Measurements from ENCODE around the gene RABGAP1L. TPM values are rescaled to one million over a fixed set of nuclear protein-coding genes. Genes with fewer than 3 reads are reported as not detected.

RABGAP1L gene
- total and polyA plus RNA-seq, 10 of the 15 experiments (the other 5 are each of a cell fraction or from before 2014, with no cell fraction given), result 5.8 to 194 (median 113) TPM

DNA sequence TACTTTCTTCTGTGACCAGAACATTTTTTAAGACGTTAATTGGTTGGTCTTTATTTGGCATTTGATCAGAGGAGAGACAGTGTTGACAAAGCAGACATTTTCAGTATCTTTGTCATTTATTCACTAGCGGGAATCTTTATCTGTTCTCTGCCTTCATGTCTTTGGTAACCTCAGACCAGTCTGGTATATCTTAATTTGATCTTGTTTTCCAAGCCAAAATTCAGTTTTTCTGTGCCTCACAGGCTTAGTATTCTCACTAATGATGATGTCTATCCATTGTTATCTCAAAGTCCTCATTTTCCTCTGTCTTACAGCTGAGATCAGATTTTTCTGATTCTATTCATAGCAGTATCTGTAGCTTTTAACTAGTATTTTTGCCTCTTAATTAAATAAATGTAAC is 447.2 kb downstream of the RABGAP1L start:
- CTCF ChIA-PET, result interaction anchor here (0.6 kb wide), 1 partner anchor 12 kb away, joined by 3 read pairs; no protein-coding TSS in a partner anchor
- intact Hi-C loops (cut with micrococcal nuclease; ENCODE audit: unreplicated experiment) (no loop called here), in situ Hi-C loops (cut with MboI) (no loop called here)
- ATAC-seq (no peak), DNase-seq (ENCODE audit: low read depth, low spot score) (no peak), FAIRE-seq (no peak)
- POLR2A ChIA-PET, result no interaction called here
- H3K9ac ChIP-seq (ENCODE audit: control insufficient read depth, insufficient read depth, low read length), result no peak overlapping the region
- no peaks in the 10 kb centered on the region; the same call in 1 of the 3 replicates for H3K9me3 ChIP-seq (replicated peaks; ENCODE audit: control insufficient read depth, insufficient read depth, low read length)
- H3K4me1 ChIP-seq (ENCODE audit: control insufficient read depth, insufficient read depth, low read length), result no peaks in the 10 kb centered on the region; the same call in 1 of the 2 replicates
- H4K20me1 ChIP-seq (ENCODE audit: control insufficient read depth, insufficient read depth), result no peaks in the 10 kb centered on the region
- no TSS peak for BruUV-seq (replicated peaks)
- RAD21 ChIA-PET (ENCODE audit: unreplicated experiment), result no interaction called here
- no peak overlapping the region for H3K4me3 ChIP-seq
- no peaks in the 10 kb centered on the region for H3K27me3 ChIP-seq (replicated peaks in 1 of 2; ENCODE audit: control insufficient read depth in 2 of 2, insufficient read depth in 2 of 2, low read length in 1 of 2)
- no peak overlapping the region for H3K4me2 ChIP-seq (ENCODE audit: control insufficient read depth, insufficient read depth)
- SMC1A ChIA-PET (ENCODE audit: uncharacterized antibody, unreplicated experiment), result no interaction called here
- H3K36me3 ChIP-seq (ENCODE audit: control insufficient read depth in 2 of 2, insufficient read depth in 2 of 2, low read length in 1 of 2), result peaks cover 0 to 4% of the 10 kb centered on the region in 2 experiments; a peak in 1 of 4 replicates
- WGBS (ENCODE audit: insufficient coverage, insufficient replicate concordance, low lambda C conversion rate, missing lambda C conversion rate), result 95% methylated on average over 2 of the region's 2 CpGs
- no peak overlapping the region for H3K27ac ChIP-seq (ENCODE audit: control insufficient read depth, insufficient read depth)
- no peak overlapping the region for H2AFZ ChIP-seq (ENCODE audit: control insufficient read depth, low read depth, low read length)
- H3K79me2 ChIP-seq (ENCODE audit: control insufficient read depth, insufficient read depth, low read length), result no peaks in the 10 kb centered on the region
- TF ChIP-seq KAT2A (conservative IDR thresholded peaks at IDR 0.05; ENCODE audit: control insufficient read depth, low read depth, low read length) (no peak), ZNF384 (IDR thresholded peaks at IDR 0.05; ENCODE audit: borderline replicate concordance, low read depth, low read length) (no peak), SIN3A (IDR thresholded peaks at IDR 0.05; ENCODE audit: low read depth, low read length) (no peak), RAD21 (IDR thresholded peaks at IDR 0.05; ENCODE audit: insufficient read depth, low read depth, low read length) (no peak), CBX5 (IDR thresholded peaks at IDR 0.05; ENCODE audit: low read depth) (no peak), CHD1 (IDR thresholded peaks at IDR 0.05; ENCODE audit: low read depth, low read length) (no peak), FOS (IDR thresholded peaks at IDR 0.05; ENCODE audit: borderline replicate concordance, extremely low read depth, insufficient read length) (no peak), RCOR1 (conservative IDR thresholded peaks at IDR 0.05; ENCODE audit: low read depth, low read length) (no peak), ZBED1 (IDR thresholded peaks at IDR 0.05; ENCODE audit: borderline replicate concordance) (no peak), ASH2L (IDR thresholded peaks at IDR 0.05; ENCODE audit: borderline replicate concordance, low read depth) (no peak), STAT3 (IDR thresholded peaks at IDR 0.05; ENCODE audit: low read depth, low read length) (no peak), CHD2 (IDR thresholded peaks at IDR 0.05; ENCODE audit: borderline replicate concordance, low read depth, low read length) (no peak), MTA3 (IDR thresholded peaks at IDR 0.05; ENCODE audit: borderline replicate concordance, low read length) (no peak), YBX1 (IDR thresholded peaks at IDR 0.05) (no peak)
- TF ChIP-seq, protein P1, sequence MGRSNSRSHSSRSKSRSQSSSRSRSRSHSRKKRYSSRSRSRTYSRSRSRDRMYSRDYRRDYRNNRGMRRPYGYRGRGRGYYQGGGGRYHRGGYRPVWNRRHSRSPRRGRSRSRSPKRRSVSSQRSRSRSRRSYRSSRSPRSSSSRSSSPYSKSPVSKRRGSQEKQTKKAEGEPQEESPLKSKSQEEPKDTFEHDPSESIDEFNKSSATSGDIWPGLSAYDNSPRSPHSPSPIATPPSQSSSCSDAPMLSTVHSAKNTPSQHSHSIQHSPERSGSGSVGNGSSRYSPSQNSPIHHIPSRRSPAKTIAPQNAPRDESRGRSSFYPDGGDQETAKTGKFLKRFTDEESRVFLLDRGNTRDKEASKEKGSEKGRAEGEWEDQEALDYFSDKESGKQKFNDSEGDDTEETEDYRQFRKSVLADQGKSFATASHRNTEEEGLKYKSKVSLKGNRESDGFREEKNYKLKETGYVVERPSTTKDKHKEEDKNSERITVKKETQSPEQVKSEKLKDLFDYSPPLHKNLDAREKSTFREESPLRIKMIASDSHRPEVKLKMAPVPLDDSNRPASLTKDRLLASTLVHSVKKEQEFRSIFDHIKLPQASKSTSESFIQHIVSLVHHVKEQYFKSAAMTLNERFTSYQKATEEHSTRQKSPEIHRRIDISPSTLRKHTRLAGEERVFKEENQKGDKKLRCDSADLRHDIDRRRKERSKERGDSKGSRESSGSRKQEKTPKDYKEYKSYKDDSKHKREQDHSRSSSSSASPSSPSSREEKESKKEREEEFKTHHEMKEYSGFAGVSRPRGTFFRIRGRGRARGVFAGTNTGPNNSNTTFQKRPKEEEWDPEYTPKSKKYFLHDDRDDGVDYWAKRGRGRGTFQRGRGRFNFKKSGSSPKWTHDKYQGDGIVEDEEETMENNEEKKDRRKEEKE (IDR thresholded peaks at IDR 0.05), result no peak
- TF ChIP-seq, protein P2, sequence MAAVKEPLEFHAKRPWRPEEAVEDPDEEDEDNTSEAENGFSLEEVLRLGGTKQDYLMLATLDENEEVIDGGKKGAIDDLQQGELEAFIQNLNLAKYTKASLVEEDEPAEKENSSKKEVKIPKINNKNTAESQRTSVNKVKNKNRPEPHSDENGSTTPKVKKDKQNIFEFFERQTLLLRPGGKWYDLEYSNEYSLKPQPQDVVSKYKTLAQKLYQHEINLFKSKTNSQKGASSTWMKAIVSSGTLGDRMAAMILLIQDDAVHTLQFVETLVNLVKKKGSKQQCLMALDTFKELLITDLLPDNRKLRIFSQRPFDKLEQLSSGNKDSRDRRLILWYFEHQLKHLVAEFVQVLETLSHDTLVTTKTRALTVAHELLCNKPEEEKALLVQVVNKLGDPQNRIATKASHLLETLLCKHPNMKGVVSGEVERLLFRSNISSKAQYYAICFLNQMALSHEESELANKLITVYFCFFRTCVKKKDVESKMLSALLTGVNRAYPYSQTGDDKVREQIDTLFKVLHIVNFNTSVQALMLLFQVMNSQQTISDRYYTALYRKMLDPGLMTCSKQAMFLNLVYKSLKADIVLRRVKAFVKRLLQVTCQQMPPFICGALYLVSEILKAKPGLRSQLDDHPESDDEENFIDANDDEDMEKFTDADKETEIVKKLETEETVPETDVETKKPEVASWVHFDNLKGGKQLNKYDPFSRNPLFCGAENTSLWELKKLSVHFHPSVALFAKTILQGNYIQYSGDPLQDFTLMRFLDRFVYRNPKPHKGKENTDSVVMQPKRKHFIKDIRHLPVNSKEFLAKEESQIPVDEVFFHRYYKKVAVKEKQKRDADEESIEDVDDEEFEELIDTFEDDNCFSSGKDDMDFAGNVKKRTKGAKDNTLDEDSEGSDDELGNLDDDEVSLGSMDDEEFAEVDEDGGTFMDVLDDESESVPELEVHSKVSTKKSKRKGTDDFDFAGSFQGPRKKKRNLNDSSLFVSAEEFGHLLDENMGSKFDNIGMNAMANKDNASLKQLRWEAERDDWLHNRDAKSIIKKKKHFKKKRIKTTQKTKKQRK (IDR thresholded peaks at IDR 0.05; ENCODE audit: low read depth, low read length), result no peak
- TF ChIP-seq, protein P3, sequence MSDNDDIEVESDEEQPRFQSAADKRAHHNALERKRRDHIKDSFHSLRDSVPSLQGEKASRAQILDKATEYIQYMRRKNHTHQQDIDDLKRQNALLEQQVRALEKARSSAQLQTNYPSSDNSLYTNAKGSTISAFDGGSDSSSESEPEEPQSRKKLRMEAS (IDR thresholded peaks at IDR 0.05; ENCODE audit: low read depth, low read length), result no peak

All from GM12878 (cell line).